HG03469 (cell line): ENCODE results near the gene PDLIM5.
"Not testable (repeated sequence)": the region's sequence is repeated elsewhere in the genome, so short reads cannot be mapped to it uniquely, and the experiment has no call there.

ENCODE experiments used
- ATAC-seq: cut with Tn5 transposase; IDR thresholded peaks from one replicate; pipeline ENCODE4 v1.9.1; 2021; ENCODE audit warnings: mild to moderate bottlenecking, moderate library complexity, moderate number of reproducible peaks; ENCODE audit not compliant: unreplicated experiment

The PDLIM5 gene

GRCh38 chr4:94488670-94489069 is 36.9 kb downstream of the PDLIM5 start:
- ATAC-seq, result no peak

GRCh38 chr4:94489098-94489497 is 37.4 kb downstream of the PDLIM5 start:
- ATAC-seq, result no peak

DNA sequence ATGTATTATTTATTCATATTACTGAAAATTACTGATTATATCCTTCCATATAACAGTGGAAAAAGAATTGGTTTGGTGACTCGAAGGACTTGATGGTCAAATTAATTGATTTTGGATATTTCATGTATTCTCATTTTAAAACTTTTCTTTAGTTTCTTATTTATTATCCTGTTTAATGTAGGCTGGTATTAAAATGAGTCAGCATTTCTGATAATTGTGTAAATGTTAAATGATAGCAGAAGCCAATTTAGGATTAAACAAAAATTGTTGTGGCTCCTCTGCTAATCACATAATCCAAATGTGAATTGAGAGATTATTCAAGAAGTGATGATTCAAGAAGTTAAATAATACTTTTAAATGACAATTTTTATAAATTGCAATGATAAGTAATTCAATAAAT is 38.7 kb downstream of the PDLIM5 start:
- ATAC-seq, result no peak

GRCh38 chr4:94491322-94491721 is 39.6 kb downstream of the PDLIM5 start:
- ATAC-seq, result no peak

DNA sequence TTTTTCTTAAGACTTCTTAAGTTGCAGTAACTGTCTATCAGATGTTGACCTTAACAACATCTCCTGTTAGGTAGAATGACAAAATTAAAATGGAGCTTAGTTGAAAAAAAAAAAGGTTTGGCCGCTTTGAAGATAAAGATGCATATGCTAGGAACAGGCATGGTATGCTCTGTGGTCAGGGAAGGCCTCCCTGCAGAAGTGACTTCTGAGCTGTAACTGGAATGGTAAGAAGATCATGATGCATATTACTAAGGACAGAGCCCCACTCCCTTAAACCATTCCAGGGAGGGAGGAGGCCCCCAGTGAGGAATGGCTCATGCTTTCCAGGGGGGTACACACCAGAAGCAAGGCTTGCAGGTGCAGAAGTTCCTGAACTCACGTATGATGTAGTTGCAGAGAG is 43.7 kb downstream of the PDLIM5 start:
- no peak for ATAC-seq

DNA sequence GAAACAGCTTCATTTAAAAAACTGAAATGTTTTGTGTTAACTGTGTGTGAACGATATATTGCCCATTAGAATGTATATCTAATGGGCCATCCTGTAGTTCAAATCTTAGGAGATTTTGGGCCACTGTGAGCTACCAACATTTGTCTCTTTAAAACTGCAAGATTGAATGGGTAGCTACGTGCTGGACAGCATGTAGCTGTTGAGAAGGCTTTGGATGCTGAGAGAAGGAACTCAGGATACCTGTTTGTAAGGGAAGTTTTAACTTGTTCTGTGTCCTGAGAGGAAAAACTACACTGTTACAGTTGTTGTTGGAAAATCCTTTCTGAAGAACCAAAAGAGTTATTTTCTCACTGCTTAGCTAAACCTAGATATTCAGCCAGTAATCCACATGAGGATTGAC is 45.9 kb downstream of the PDLIM5 start:
- ATAC-seq, result no peak

GRCh38 chr4:94498502-94498901 is 46.8 kb downstream of the PDLIM5 start:
- no peak for ATAC-seq

GRCh38 chr4:94500685-94501084 is 48.9 kb downstream of the PDLIM5 start:
- ATAC-seq, result no peak

DNA sequence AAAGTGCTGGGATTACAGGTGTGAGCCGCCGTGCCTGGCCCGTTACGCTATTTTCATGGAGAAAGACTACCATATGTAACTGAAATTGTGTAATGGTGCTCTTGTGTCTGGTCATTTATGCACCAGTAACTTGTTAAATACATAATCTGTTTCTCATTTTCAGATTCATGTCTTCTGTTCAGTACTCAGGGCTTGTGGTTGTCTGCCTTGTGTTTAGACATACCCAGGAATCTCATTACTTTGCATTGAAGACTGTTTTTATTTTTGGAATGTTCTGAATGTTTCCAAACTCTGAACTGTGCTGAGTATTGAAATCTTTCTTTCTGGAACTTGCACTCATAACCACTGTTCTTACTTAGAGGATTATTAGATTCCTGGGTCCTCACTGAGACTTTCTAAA is 52.8 kb downstream of the PDLIM5 start:
- ATAC-seq, result no peak

- no peak for ATAC-seq
These were observed 55.1 kb downstream of the PDLIM5 start for GRCh38 chr4:94506822-94507221.

DNA sequence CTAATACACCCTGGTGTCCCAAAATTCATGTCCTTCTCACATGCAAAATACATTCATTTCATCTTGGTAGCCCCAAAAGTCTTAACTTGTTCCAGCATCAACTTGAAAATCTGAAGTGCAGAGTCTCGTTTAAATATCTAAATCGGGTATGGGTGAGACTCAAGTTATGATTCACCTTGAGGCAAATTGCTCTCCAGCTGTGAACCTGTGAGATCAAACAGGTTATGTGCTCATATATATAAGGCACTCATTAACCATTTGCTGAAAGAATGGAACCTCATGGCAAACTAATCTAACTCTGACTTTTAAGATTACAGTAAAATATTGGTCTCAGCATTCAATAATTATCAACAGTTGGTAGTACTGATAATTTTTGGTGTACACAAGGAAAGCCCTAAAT is 55.5 kb downstream of the PDLIM5 start:
- ATAC-seq, result no peak

- ATAC-seq, result no peak
These were observed 56.0 kb downstream of the PDLIM5 start for GRCh38 chr4:94507708-94508107.

DNA sequence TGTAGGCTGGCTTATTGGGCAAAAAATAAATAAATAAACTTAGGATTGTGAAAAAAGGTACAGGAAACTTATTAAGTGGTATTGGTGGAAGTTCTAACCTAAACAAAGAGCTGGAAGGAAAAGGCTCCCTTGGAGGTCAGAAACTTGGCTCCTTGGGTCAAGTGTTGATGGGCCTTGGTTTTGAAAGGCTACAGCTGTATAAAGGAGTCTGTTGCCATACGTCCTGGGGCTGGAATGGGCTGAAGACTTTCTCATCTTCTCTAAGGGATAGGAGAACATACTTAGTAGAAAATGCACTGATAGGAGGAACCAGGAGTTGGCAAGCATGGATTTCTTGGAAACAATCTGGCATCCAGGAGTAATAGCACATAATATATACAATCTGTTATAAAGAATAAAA is 56.6 kb downstream of the PDLIM5 start:
- no peak for ATAC-seq

GRCh38 chr4:94508806-94509205 is 57.1 kb downstream of the PDLIM5 start:
- ATAC-seq, result no peak

- ATAC-seq, result no peak
These were observed 59.8 kb downstream of the PDLIM5 start for GRCh38 chr4:94511591-94511990.

DNA sequence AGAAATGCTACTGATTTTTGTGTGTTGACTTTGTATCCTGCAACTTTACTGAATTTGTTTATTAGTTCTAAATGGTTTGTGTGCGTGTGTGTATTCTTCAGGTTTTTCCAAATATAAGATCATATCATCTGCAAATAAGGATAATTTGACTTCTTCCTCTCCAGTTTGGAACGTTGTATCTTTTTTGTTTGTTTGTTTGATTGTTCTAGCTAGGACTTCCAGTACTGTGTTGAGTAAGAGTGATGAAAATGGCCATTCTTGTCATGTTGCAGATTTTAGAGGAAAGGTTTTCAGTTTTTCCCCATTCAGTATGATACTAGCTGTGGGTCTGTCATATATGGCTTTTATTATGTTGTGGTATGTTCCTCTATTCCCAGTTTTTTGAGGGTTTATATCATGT is 61.8 kb downstream of the PDLIM5 start:
- not testable (repeated sequence) for ATAC-seq

DNA sequence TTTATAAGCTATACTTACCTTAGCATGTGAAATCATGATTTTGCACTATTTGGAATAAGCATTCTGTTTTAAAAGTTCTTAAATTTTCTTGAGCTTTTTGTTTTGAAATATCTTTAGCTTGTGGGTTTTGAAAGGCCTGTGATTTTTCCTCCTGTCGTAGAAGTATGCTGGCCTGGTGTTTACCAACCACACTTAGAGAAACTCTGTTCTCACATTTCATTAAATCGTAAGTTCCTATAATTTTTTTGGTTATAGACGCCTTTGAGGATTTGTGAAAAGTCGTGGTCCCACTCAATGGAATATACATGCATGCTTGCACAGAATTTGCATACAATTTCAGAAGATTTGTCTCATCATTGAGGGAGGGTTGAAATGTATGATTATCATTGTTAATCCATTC is 63.6 kb downstream of the PDLIM5 start:
- ATAC-seq, result no peak

DNA sequence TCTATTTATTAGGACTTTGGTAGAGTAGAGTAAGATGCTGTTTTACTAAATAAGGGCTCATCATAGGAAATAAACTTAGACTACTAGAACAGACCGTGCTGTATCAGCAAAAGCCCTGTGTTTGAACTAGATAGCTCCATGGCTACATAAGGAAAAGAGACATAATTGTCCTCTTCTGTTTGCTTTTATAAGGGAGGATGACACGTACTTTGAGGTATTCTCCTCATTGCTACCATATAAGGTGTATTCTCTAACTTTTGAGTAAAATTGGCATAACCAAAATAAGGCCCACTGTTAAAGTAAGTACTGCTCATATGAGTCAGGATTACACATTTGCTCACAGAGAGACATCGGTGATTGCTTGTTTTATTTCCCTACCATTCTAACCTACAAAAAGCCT is 64.3 kb downstream of the PDLIM5 start:
- no peak for ATAC-seq

DNA sequence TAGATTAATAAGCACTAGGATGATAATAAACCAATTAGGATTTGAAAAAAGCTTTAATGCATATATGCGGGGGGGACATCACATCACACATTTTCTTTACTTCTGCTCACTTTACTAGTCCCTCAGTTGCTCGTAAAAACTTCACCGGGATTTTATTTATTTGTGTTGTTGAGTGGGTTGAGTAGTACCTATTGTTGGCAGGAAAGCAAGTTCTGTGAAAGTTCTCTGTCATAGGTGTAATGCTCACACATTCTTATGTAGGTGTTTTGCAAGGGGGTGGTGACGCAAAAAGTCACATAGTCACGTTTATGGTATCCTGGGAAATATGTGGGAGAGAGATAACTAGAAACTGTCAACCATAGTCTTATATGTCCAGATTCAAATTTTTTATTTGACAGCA is 65.3 kb downstream of the PDLIM5 start:
- ATAC-seq, result no peak

DNA sequence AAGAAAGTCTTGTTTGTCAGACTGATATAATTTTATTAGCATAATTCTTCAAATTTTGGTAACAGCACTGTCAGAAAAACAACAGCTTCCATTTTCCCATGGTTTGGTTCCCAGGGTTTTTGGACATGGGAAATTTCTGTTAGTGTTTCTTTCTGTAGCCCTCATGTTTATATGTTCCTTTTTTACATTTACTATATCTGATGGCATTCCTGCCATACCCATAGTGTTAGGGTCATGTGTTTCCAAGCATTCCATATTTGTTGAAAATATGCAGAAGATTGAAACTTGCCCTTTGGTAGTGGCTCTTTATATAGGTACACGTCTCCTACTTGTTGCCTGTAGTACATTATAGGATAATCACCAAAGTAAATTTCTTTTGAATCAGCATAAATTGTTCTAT is 65.8 kb downstream of the PDLIM5 start:
- no peak for ATAC-seq

- no peak for ATAC-seq
These were observed 67.3 kb downstream of the PDLIM5 start for GRCh38 chr4:94519019-94519418.

GRCh38 chr4:94519925-94520789 is 68.4 kb downstream of the PDLIM5 start:
- ATAC-seq, result peak; percentile 31

DNA sequence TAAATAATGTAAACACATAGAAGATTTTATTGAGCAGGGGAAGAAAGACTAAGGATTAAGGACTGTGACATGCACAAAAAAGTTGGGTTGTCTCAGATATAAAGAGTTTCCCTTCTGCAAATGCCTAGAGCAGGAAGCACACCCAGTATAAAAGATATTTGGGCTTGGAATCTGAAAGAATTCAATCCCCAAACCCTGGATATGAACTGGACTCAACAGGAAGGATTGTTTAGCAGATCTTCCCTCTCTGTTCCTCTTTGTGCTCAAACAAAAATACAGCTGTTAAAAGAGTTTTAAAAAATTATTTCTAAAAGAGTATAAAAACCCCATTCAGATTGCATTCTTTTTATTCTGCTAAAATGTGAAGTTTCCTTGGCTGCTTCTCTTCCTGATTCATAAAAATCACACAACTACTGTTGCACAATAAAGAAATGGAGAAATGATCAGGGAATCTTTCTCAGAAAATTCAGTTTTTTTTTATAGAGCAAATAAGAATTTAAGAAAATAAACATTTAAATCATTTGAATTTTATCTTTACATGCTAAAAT is 71.4 kb downstream of the PDLIM5 start:
- ATAC-seq, result no peak
